ENCODE measurements around the gene NR2E3. TPM values are rescaled to one million over a fixed set of nuclear protein-coding genes. Genes with fewer than 3 reads are reported as not detected.

NR2E3 gene
- total RNA-seq, 2 experiments from 2014 or later = not detected

GRCh38 chr15:71768184-71768583 lies 42.2 kb upstream of the NR2E3 start:
- H4K20me1 ChIP-seq (ENCODE audit: insufficient read depth, low read length) = no peaks in the 10 kb centered on the region
- no TSS peak for BruUV-seq (replicated peaks)
- no peak overlapping the region for H2AFZ ChIP-seq (ENCODE audit: low read length)
- no peak for DNase-seq (ENCODE audit: low spot score)
- no peak overlapping the region for H3K4me2 ChIP-seq (ENCODE audit: low read length)
- H3K79me2 ChIP-seq (ENCODE audit: insufficient read depth, low read depth, low read length) = no peaks in the 10 kb centered on the region
- ChIA-PET CTCF (ENCODE audit: unreplicated experiment) (no interaction called here), POLR2A (no interaction called here)
- H3K9me3 ChIP-seq (ENCODE audit: low read length) = no peaks in the 10 kb centered on the region
- no peaks in the 10 kb centered on the region for H3K4me1 ChIP-seq (ENCODE audit: insufficient read depth, low read length, poor library complexity, severe bottlenecking)
- H3K4me3 ChIP-seq (ENCODE audit: low read depth, low read length, poor library complexity, severe bottlenecking) = no peak overlapping the region
- H3K27ac ChIP-seq (ENCODE audit: low read depth, low read length, poor library complexity, severe bottlenecking) = no peak overlapping the region
- TF ChIP-seq CTCF (conservative IDR thresholded peaks at IDR 0.05; ENCODE audit: low read length) (no peak), EZH2phosphoT487 (IDR thresholded peaks at IDR 0.05; ENCODE audit: borderline replicate concordance, low read depth, low read length) (no peak)
- H3K9me2 ChIP-seq (ENCODE audit: insufficient read depth, low read length) = no peaks in the 10 kb centered on the region
- intact Hi-C loops (cut with micrococcal nuclease; ENCODE audit: unreplicated experiment) = no loop called here
- no peaks in the 10 kb centered on the region for H3K36me3 ChIP-seq (ENCODE audit: insufficient read depth, low read length)

- H3K4me1 ChIP-seq (ENCODE audit: insufficient read depth, low read length, poor library complexity, severe bottlenecking) = no peaks in the 10 kb centered on the region
- POLR2A ChIA-PET = interaction anchor here (0.6 to 0.7 kb wide), 2 partner anchors 32 to 634 kb away, joined by 3 to 4 read pairs; no protein-coding TSS in a partner anchor
- no peaks in the 10 kb centered on the region for H4K20me1 ChIP-seq (ENCODE audit: insufficient read depth, low read length)
- H3K36me3 ChIP-seq (ENCODE audit: insufficient read depth, low read length) = no peaks in the 10 kb centered on the region
- H3K4me3 ChIP-seq (ENCODE audit: low read depth, low read length, poor library complexity, severe bottlenecking) = no peak overlapping the region
- H2AFZ ChIP-seq (ENCODE audit: low read length) = no peak overlapping the region
- no peaks in the 10 kb centered on the region for H3K9me2 ChIP-seq (ENCODE audit: insufficient read depth, low read length)
- BruUV-seq (replicated peaks) = no TSS peak
- CTCF ChIA-PET (ENCODE audit: unreplicated experiment) = no interaction called here
- TF ChIP-seq CTCF (conservative IDR thresholded peaks at IDR 0.05; ENCODE audit: low read length) = no peak
- no peak for TF ChIP-seq EZH2phosphoT487 (IDR thresholded peaks at IDR 0.05; ENCODE audit: borderline replicate concordance, low read depth, low read length)
- no peak for DNase-seq (ENCODE audit: low spot score)
- no peak overlapping the region for H3K4me2 ChIP-seq (ENCODE audit: low read length)
- intact Hi-C loops (cut with micrococcal nuclease; ENCODE audit: unreplicated experiment) = no loop called here
- no peaks in the 10 kb centered on the region for H3K79me2 ChIP-seq (ENCODE audit: insufficient read depth, low read depth, low read length)
- no peaks in the 10 kb centered on the region for H3K9me3 ChIP-seq (ENCODE audit: low read length)
- H3K27ac ChIP-seq (ENCODE audit: low read depth, low read length, poor library complexity, severe bottlenecking) = no peak overlapping the region
Observed at GRCh38 chr15:71773206-71773859, 37.0 kb upstream of the NR2E3 start.

DNA sequence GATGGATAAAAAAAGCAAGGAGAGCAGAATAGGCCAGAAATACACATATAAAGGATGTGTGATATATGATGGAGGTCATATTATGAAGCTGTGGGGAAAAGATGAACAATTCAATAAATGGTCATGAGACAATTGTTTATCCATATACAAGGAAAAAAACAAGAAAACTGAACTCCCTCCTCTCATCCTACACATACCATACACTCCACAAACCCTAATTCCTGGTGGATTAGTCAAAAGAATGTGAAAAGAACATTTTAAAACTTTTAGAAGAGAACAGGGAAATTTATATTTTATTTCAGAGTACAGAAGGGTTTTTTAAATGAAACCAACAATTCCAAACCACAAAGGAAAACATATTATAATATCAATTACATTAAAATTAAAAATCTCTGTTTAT lies 34.5 kb upstream of the NR2E3 start:
- Histone ChIP-seq H3K27ac (ENCODE audit: low read depth, low read length, poor library complexity, severe bottlenecking) (no peak overlapping the region), H3K79me2 (ENCODE audit: insufficient read depth, low read depth, low read length) (no peaks in the 10 kb centered on the region), H3K9me3 (ENCODE audit: low read length) (no peaks in the 10 kb centered on the region), H3K4me1 (ENCODE audit: insufficient read depth, low read length, poor library complexity, severe bottlenecking) (no peaks in the 10 kb centered on the region), H3K4me3 (ENCODE audit: low read depth, low read length, poor library complexity, severe bottlenecking) (no peak overlapping the region), H2AFZ (ENCODE audit: low read length) (no peak overlapping the region), H3K9me2 (ENCODE audit: insufficient read depth, low read length) (no peaks in the 10 kb centered on the region), H3K4me2 (ENCODE audit: low read length) (no peak overlapping the region), H3K36me3 (ENCODE audit: insufficient read depth, low read length) (no peaks in the 10 kb centered on the region), H4K20me1 (ENCODE audit: insufficient read depth, low read length) (no peaks in the 10 kb centered on the region)
- intact Hi-C loops (cut with micrococcal nuclease; ENCODE audit: unreplicated experiment) = no loop called here
- no peak for DNase-seq (ENCODE audit: low spot score)
- CTCF ChIA-PET (ENCODE audit: unreplicated experiment) = no interaction called here
- POLR2A ChIA-PET = interaction anchor here (0.5 kb wide), 1 partner anchor 88 kb away, joined by 3 read pairs; no protein-coding TSS in a partner anchor
- TF ChIP-seq CTCF (conservative IDR thresholded peaks at IDR 0.05; ENCODE audit: low read length) = no peak
- TF ChIP-seq EZH2phosphoT487 (IDR thresholded peaks at IDR 0.05; ENCODE audit: borderline replicate concordance, low read depth, low read length) = no peak
- BruUV-seq (replicated peaks) = no TSS peak

Data from OCI-LY7 (cell line).